ENCODE data around the gene RETREG3. TPM values are rescaled to one million over a fixed set of nuclear protein-coding genes. Genes with fewer than 3 reads are reported as not detected.

The RETREG3 gene
- total RNA-seq: 10 to 100 TPM; 28.3 to 30.9 TPM

GRCh38 chr17:42609182-42609813 is at the start of gene RETREG3, which contains the start of gene TUBG1:
Gene RETREG3, minus strand, starts transcription at chr17:42609374. Its CDS starts 50 bp downstream, at chr17:42609324.
Gene TUBG1, plus strand, starts transcription at chr17:42609683. Its CDS starts 55 bp downstream, at chr17:42609738.
- Mint-ChIP-seq H3K4me1 (peaks cover 35% of the 10 kb centered on the region), H3K27ac (peak within 1 kb of the TSS; percentile 97), H3K4me3 (peak within 1 kb of the TSS; percentile 95), H3K9me3 (ENCODE audit: low read depth) (no peaks in the 10 kb centered on the region), H3K27me3 (no peaks in the 10 kb centered on the region), H3K36me3 (ENCODE audit: low read depth) (peaks cover 16% of the 10 kb centered on the region)
- ChIA-PET CTCF (interaction anchor here (0.6 to 6.5 kb wide), 15 partner anchors 11 to 591 kb away, joined by 3 to 80 read pairs (median 3); partner anchors contain the start of genes BECN1, PLEKHH3, PSMC3IP and RPL27), POLR2A (interaction anchor here (0.7 to 1.5 kb wide), 9 partner anchors 9 to 758 kb away, joined by 3 to 9 read pairs (median 4); partner anchors contain the start of genes CNTNAP1, PSMC3IP and TUBG2)
- DNase-seq (peak; percentile 100), ATAC-seq (peak; percentile 92)
- intact Hi-C loops (cut with DNase I, micrococcal nuclease): loop anchor here (1.0 to 5.0 kb wide), 16 partner anchors 32 to 643 kb away; partner anchors contain the start of genes PSMC3IP (in 2 of the 2), AARSD1 (in 1 of the 2), BECN1 (in 1 of the 2) and BRCA1 (in 1 of the 2)

- ATAC-seq (no peak), DNase-seq (no peak)
- Mint-ChIP-seq H3K4me1 (peaks cover 26% of the 10 kb centered on the region), H3K27ac (peak overlapping the region; percentile 29), H3K9me3 (ENCODE audit: low read depth) (no peaks in the 10 kb centered on the region), H3K27me3 (peaks cover 3% of the 10 kb centered on the region), H3K4me3 (peak overlapping the region; percentile 86), H3K36me3 (ENCODE audit: low read depth) (no peaks in the 10 kb centered on the region)
- ChIA-PET CTCF (interaction anchor here (1.1 kb wide), 1 partner anchor 78 kb away, joined by 4 read pairs; no protein-coding TSS in a partner anchor), POLR2A (no interaction called here)
- intact Hi-C loops (cut with DNase I, micrococcal nuclease): no loop called here
These were observed 48.8 kb upstream of the RETREG3 start for GRCh38 chr17:42657824-42658588.

GRCh38 chr17:42655528-42655927 is 46.4 kb upstream of the RETREG3 start:
- intact Hi-C loops (cut with DNase I, micrococcal nuclease): no loop called here
- CTCF ChIA-PET: no interaction called here

GRCh38 chr17:42653179-42654124 is 44.3 kb upstream of the RETREG3 start:
- no peak for ATAC-seq
- ChIA-PET CTCF (interaction anchor here (0.6 to 0.7 kb wide), 2 partner anchors 10 to 75 kb away, joined by 3 to 4 read pairs; no protein-coding TSS in a partner anchor), POLR2A (interaction anchor here (0.6 kb wide), 1 partner anchor 10 kb away, joined by 6 read pairs; no protein-coding TSS in a partner anchor)
- no peak overlapping the region for H3K27ac Mint-ChIP-seq
- H3K27me3 Mint-ChIP-seq: peaks cover 5% of the 10 kb centered on the region
- intact Hi-C loops (cut with DNase I, micrococcal nuclease): no loop called here
- no peak for DNase-seq
- H3K36me3 Mint-ChIP-seq (ENCODE audit: low read depth): no peaks in the 10 kb centered on the region
- H3K9me3 Mint-ChIP-seq (ENCODE audit: low read depth): no peaks in the 10 kb centered on the region
- H3K4me3 Mint-ChIP-seq: no peak overlapping the region
- peaks cover 17% of the 10 kb centered on the region for H3K4me1 Mint-ChIP-seq

More at GRCh38 chr17:42655528-42655927, 46.4 kb upstream of the RETREG3 start:
- Mint-ChIP-seq H3K27ac (no peak overlapping the region), H3K9me3 (ENCODE audit: low read depth) (no peaks in the 10 kb centered on the region), H3K4me1 (peaks cover 26% of the 10 kb centered on the region), H3K27me3 (peaks cover 5% of the 10 kb centered on the region), H3K4me3 (no peak overlapping the region), H3K36me3 (ENCODE audit: low read depth) (no peaks in the 10 kb centered on the region)
- no peak for DNase-seq
- POLR2A ChIA-PET: no interaction called here
- no peak for ATAC-seq

GRCh38 chr17:42651392-42651791 is 42.2 kb upstream of the RETREG3 start:
- Mint-ChIP-seq H3K27me3 (peaks cover 5% of the 10 kb centered on the region), H3K36me3 (ENCODE audit: low read depth) (no peaks in the 10 kb centered on the region), H3K9me3 (ENCODE audit: low read depth) (no peaks in the 10 kb centered on the region), H3K4me3 (no peak overlapping the region), H3K27ac (no peak overlapping the region), H3K4me1 (peaks cover 10% of the 10 kb centered on the region)
- CTCF ChIA-PET: interaction anchor here (0.6 kb wide), 1 partner anchor 23 kb away, joined by 3 read pairs; no protein-coding TSS in a partner anchor
- intact Hi-C loops (cut with DNase I, micrococcal nuclease): no loop called here
- no peak for ATAC-seq
- POLR2A ChIA-PET: no interaction called here
- DNase-seq: no peak

DNA sequence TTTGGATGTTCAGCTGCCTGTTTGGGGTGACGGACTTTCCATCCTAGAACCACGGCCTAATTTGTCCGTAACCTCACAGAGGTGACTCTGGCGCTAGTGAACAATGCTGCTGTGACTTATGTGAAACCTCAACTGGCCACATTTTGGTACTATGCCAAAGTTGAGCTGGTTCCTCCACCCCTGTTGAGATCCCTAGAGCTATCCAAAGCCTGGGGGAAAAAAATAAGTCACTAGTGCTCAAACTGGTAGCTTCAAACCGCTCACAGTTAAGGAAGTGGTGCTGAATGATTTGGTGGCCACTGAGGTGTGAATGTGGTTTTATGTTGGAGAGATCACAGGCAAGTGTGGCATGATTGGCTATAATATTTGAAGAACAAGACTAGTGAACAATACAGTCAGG is 38.6 kb upstream of the RETREG3 start:
- H3K4me1 Mint-ChIP-seq: no peaks in the 10 kb centered on the region
- peaks cover 2% of the 10 kb centered on the region for H3K27me3 Mint-ChIP-seq
- no peak overlapping the region for H3K4me3 Mint-ChIP-seq
- DNase-seq (no peak), ATAC-seq (no peak)
- no peaks in the 10 kb centered on the region for H3K36me3 Mint-ChIP-seq (ENCODE audit: low read depth)
- ChIA-PET CTCF (interaction anchor here (0.7 kb wide), 1 partner anchor 460 kb away, joined by 3 read pairs; no protein-coding TSS in a partner anchor), POLR2A (no interaction called here)
- H3K27ac Mint-ChIP-seq: no peak overlapping the region
- H3K9me3 Mint-ChIP-seq (ENCODE audit: low read depth): no peaks in the 10 kb centered on the region
- intact Hi-C loops (cut with DNase I, micrococcal nuclease): no loop called here

- H3K27ac Mint-ChIP-seq: no peak overlapping the region
- H3K4me3 Mint-ChIP-seq: no peak overlapping the region
- no peak for DNase-seq
- H3K36me3 Mint-ChIP-seq (ENCODE audit: low read depth): no peaks in the 10 kb centered on the region
- no peak for ATAC-seq
- ChIA-PET CTCF (interaction anchor here (0.7 kb wide), 1 partner anchor 800 kb away, joined by 3 read pairs; no protein-coding TSS in a partner anchor), POLR2A (no interaction called here)
- no peaks in the 10 kb centered on the region for H3K4me1 Mint-ChIP-seq
- peaks cover 2% of the 10 kb centered on the region for H3K27me3 Mint-ChIP-seq
- intact Hi-C loops (cut with DNase I, micrococcal nuclease): no loop called here
- no peaks in the 10 kb centered on the region for H3K9me3 Mint-ChIP-seq (ENCODE audit: low read depth)
These were observed 33.2 kb upstream of the RETREG3 start for GRCh38 chr17:42642336-42642735.

DNA sequence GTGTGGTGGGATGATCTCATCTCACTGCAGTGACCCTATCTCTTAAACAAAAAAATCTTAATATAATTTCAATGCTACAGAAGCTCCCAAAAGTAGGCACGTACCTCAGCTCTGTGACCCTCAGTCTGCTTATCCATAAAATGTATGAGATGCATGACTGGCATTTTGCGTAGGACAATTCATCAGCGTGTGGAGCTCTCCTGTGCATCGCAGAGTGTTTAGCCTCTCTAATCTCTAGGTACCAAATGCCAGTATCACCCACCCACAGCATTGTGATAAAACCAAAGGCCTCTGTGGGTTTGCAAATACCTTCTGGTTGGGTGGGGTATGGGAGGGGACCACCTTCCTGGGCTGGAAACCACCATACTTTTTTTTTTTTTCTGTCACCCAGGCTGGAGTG is 30.9 kb upstream of the RETREG3 start:
- Mint-ChIP-seq H3K27me3 (peaks cover 2% of the 10 kb centered on the region), H3K4me3 (no peak overlapping the region), H3K9me3 (ENCODE audit: low read depth) (no peaks in the 10 kb centered on the region), H3K36me3 (ENCODE audit: low read depth) (no peaks in the 10 kb centered on the region), H3K4me1 (no peaks in the 10 kb centered on the region), H3K27ac (no peak overlapping the region)
- no peak for ATAC-seq
- ChIA-PET POLR2A (no interaction called here), CTCF (no interaction called here)
- DNase-seq: no peak
- intact Hi-C loops (cut with DNase I, micrococcal nuclease): no loop called here

DNA sequence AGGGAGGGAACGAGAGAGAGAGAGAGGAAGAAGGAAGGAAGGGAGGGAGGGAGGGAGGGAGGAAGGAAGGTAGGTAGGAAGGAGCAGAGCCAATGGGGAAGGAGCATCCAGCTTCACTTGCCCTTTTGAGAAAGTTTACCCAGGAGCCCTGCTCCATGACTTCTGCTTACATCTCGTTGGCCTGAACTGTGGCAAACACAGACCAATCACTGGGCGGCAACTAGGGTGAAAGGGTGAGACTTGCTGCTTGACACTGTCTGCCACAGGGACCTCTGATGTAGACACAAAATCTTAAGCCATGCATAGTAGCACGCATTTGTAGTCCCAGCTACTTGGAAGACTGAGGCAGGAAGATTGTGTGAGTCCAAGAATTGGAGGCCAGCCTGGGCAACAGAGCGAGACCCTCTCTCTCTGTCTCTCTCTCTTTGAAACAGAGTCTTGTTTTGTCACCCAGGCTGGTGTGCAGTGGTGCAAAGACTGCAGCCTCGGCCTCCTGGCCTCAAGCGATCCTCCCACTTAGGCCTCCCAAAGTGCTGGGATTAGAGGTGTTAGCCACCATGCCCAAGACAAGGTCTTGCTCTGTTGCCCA is 30.4 kb upstream of the RETREG3 start:
- intact Hi-C loops (cut with DNase I, micrococcal nuclease): no loop called here
- H3K4me3 Mint-ChIP-seq: no peak overlapping the region
- H3K9me3 Mint-ChIP-seq (ENCODE audit: low read depth): no peaks in the 10 kb centered on the region
- ATAC-seq (no peak), DNase-seq (no peak)
- H3K27me3 Mint-ChIP-seq: peaks cover 2% of the 10 kb centered on the region
- no peak overlapping the region for H3K27ac Mint-ChIP-seq
- no peaks in the 10 kb centered on the region for H3K4me1 Mint-ChIP-seq
- ChIA-PET POLR2A (interaction anchor here (0.8 kb wide), 1 partner anchor 100 kb away, joined by 3 read pairs; no protein-coding TSS in a partner anchor), CTCF (no interaction called here)
- no peaks in the 10 kb centered on the region for H3K36me3 Mint-ChIP-seq (ENCODE audit: low read depth)

DNA sequence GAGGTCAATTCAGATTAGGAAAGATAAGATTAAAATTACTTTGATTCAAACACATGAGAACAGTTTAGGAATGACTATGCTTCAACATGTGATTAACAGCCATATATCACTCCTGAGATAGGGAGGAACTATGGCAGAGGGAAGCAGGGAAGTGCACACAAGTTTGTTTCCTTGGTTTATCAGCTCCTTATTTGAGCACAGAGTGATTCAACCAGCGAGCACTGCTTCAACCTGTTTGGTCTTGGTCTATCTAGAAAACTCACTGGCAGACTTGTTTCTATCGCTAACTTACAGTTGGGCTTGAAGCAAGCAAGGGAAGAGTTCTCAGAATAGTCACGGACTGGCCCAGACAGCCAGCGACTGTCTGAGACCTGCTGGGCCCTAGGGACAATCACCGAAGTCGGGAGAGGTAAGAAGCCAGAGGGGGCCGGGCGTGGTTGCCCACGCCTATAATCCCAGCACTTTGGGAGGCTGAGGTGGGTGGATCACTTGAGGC is 23.8 kb upstream of the RETREG3 start:
- no peak for DNase-seq
- H3K4me3 Mint-ChIP-seq: no peak overlapping the region
- no peaks in the 10 kb centered on the region for H3K9me3 Mint-ChIP-seq (ENCODE audit: low read depth)
- no peak overlapping the region for H3K27ac Mint-ChIP-seq
- H3K36me3 Mint-ChIP-seq (ENCODE audit: low read depth): no peaks in the 10 kb centered on the region
- ChIA-PET POLR2A (interaction anchor here (0.5 kb wide), 1 partner anchor 33 kb away, joined by 3 read pairs; no protein-coding TSS in a partner anchor), CTCF (no interaction called here)
- no peak for ATAC-seq
- intact Hi-C loops (cut with DNase I, micrococcal nuclease): no loop called here
- H3K27me3 Mint-ChIP-seq: no peaks in the 10 kb centered on the region
- H3K4me1 Mint-ChIP-seq: no peaks in the 10 kb centered on the region

Measured in activated CD4-positive, alpha-beta T cell treated with anti-CD3 and anti-CD28 coated beads for 36 hours (primary cell).